Activated CD8-positive, alpha-beta memory T cell treated with anti-CD3 and anti-CD28 coated beads for 24 hours (primary cell): Measurements from ENCODE around the gene FDXR.
A peak's percentile ranks its signal among the peaks of the same experiment; 100 is the strongest.
"Not testable (repeated sequence)": the region's sequence is repeated elsewhere in the genome, so short reads cannot be mapped to it uniquely, and the experiment has no call there.

Experiments
- DNase-seq: peaks from one replicate; pipeline ENCODE4 v3.0.0-alpha.2; 2020

The FDXR gene

DNA sequence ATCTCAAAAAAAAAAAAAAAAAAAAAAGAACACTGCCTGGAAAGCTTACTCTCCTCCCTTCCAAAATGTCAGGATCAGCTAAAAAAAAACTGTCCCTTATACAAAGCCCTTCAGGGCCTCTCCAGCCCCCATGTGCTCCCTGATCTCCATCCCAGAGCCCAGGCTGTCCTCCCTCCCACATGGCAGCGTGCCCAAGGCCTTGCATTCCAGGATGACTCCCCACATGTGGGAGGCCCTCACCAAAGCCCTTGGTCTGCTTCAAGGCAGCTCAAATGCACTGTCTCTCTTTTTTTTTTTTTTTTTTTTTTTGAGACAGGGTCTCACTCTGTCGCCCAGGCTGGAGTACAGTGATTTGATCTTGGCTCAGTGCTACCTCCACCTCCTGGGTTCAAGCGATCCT is 2.3 kb downstream of the FDXR start:
- DNase-seq: no peak

DNA sequence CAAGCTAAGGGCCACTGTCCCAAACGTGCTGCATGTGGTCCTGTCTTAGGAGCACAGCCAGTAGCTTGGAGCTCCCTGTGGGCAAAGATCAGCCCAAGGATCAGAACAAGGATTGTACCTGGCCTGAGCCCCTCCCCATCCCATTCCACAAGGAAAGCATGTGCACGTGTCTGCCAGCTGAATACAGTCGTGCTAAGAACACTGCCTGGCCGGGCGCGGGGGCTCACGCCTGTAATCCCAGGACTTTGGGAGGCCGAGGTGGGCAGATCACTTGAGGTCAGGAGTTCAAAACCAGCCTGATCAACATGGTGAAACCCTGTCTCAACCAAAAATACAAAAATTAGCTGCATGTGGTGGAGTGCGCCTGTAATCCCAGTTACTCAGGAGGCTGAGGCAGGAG is 2.8 kb downstream of the FDXR start:
- not testable (repeated sequence) for DNase-seq

DNA sequence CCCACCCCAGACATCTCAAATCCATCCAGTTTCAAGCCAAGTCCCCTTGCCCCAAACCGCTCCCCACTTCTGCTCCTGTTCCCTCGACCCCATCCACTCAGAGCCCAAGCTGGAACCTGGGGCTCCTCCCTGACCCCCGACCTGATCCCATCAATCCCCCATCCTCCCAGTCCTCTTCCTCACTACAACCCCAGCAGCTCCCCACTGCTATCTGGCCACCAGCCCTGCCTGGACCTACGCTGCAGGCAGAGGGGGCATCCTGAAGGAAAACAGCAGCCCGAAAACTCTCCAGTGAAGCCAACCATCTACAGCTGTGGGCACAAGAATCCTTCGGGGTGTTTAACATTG is 3.9 kb downstream of the FDXR start:
- no peak for DNase-seq

DNA sequence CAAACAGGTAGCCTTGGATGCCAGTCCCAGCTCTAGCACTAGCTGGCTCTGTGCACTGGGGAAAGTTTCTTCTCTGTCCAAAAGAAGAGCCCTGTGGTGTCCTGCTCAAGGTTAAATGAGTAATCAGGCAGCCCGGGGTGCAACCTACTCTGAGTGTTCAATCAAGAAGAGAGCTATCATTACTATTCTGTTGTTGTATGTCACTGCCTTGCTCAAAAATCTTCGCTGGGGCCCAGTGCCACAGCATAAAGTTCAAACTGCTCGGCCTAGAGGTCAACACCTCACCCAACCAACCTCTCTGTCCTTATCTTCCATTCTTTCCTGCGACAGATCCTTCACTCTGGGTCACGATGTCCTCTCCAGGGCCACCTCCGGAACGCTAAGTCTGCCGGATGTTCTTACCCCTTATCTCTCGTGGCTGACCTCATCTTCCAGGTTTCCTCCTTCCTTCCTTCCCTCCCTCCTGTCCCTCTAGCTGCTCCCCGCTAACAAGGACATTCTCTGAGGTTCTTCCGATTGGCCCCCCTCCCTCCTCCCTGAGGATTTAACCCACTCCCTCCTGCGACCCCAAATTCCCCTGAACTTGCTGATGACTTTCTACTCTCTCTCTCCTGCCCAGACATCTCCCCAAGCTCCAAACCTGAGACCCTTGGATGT is 4.4 kb downstream of the FDXR start:
- no peak for DNase-seq

DNA sequence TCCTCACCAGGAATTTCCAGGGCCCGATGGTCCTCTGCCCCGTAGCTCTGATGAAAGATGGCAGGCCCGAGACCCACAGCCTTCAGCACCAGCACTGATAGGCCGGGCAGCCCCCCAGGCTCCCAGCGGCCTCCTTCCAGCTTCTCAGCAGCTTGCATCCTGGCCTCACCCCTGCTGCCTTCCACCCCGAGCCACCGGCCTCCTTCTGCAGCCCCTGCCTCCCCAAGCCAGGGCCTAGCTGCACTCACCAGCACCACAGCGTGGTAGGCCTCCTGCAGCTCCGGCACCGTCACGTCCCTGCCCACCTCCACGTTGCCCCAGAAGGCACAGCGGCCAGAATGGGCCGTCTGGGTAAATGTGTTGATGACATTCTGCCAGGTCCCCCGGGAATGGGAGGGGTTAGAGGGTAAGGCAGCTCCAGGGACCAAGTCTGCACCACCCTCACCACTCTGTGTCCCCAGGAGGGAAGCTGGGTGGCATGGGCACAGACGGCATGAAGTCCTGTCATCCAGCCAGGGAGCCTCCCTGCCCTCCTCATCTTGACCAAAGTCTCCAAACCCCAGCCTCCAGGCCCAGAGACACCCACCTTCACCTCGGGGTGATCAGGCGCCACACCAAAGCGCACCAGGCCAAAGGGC is 6.5 kb downstream of the FDXR start:
- DNase-seq: no peak

DNA sequence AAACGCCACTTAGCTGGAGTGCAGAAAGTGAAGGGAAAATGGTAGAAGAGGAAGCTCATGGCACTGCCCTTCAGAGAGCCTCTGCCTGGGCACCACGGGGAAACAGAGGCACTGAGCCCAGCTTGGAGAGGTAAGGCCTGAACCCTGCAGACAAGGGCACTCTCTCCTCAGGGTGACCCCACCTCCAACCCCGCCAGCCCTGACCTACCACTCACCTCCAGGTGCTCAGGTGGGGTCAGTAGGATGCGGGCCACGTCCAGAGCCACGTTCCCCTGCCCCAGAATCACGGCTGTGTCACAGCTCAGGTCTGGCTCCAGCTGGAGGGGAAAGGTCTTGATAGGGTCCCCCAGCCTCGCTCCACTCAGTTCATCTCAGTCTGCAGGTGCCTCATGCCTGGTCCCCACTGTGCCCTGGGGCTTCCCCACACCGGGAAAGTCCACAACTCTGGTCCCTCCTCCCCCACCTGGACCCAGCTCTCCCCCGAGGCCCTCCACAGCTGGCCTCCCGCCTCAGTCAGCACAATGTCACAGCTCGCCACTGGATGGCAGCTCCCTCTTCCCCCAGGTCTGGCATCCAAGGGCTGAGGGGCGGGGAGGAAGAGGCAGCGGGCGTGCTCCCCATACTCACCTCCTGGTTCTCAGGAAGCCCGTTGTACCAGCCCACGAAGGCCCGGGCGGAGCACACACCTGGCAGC is 7.1 kb downstream of the FDXR start:
- DNase-seq: no peak

DNA sequence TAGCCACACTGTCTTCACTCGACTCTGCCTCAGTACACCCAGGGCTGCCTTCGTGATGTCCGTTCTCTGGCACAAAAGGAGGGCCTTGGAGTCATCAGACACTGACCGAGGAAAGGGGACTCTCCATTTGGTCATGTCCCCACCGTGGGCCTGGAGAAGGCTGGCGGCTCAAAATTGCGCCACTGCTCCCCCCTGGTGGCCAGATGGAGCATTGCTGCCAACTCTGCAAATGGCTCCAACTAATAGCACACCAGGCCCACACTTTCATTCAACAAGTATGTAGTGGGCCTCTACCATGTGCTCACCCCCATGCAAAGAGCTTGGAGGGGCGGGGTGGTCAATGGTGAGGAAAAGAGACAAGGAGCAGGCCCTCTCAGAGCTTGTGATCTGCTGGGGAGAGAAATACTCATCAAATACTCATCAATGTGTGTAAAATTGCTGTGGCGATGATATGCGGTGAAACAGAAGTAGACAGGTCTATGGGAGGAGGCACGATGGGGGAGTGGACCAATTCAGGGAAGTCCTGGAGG is 7.9 kb downstream of the FDXR start:
- peak; percentile 91 for DNase-seq

DNA sequence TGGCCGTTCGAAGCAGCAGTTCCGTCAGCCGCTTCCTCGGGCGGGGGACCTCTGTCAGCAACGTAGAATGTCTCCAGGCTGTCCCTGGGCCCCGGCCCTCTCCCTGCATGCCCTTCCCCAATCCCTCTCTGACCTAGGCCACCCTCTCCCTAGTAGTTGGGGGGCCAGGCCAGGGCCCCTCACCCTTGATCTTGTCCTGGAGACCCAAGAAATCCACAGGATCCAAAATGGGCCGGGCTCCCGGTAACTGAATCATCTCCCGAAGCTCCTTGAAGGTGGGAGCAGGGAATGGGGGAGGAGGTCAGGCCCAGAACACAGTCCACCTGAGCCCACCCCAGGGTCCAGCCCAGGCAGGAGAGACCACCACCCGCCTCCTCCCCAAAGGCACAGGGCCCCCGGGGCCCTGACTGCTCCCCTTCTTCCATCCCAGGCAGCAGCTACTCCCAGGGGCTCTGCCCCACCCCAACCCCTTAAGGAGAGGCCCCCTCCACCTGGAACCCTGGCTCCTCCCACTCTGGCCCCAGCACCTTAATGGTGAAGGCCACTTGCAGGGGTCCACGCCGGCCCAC is 8.4 kb downstream of the FDXR start:
- DNase-seq: no peak

DNA sequence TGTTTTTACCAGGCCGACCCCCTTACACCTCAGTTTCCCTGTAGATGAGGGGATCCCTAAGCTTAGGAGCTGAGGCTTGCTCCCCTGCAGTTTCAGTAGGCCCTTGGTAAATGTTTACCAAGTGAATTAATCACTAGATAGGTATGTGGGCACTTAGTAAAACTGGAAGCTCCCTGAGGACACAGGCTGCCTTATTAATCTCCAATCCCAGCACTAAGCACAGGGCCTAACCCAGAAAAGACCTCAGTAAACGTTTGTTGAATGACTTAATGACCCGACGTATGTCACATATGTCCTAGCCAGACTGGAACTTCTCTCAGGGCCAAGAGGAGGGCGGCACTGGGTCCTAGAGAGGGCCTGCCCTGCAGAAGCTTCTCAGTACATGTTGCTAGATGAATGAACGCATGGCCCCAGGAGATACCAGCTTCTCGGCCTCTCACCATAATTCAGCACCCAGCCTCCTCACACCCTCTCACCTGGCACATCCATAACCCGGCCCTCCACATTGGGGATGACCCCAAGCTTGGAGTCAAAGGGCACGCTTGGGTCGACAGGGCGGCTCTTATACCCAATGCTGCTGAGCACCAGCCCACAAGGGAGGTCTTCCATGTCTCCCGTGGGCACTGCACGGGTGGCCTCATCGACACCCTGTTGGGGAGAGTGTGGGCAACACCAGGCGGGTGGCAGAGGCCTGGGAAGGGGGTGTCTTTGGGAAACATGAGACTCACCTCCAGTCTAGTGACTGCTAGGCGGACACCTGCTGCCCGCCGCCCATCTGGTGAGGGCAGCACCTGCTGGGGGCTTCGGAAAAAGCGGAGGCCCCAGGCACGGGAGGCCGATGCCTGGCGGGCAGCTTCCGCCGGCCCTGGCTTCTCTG is 9.1 kb downstream of the FDXR start:
- DNase-seq: no peak

DNA sequence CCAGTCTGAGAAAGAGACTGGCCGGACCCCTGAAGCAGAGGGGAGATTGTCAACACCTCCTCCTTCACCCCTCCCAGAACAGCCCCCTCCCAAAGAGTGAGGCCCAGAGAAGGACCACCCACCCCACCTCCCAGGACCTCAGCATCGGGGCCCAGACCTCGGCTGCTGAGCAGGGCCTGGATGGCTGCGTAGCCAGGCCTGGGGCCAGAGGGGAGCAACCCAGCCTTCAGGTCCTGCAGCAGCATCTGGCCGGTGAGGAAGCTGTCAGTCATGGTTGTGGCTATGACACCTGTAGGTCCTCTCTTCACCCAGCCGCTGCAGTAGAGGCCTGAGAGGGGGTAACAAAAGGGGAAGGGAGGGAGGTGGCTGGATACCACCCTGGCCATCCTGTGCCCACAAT is 9.9 kb downstream of the FDXR start:
- DNase-seq: no peak

DNA sequence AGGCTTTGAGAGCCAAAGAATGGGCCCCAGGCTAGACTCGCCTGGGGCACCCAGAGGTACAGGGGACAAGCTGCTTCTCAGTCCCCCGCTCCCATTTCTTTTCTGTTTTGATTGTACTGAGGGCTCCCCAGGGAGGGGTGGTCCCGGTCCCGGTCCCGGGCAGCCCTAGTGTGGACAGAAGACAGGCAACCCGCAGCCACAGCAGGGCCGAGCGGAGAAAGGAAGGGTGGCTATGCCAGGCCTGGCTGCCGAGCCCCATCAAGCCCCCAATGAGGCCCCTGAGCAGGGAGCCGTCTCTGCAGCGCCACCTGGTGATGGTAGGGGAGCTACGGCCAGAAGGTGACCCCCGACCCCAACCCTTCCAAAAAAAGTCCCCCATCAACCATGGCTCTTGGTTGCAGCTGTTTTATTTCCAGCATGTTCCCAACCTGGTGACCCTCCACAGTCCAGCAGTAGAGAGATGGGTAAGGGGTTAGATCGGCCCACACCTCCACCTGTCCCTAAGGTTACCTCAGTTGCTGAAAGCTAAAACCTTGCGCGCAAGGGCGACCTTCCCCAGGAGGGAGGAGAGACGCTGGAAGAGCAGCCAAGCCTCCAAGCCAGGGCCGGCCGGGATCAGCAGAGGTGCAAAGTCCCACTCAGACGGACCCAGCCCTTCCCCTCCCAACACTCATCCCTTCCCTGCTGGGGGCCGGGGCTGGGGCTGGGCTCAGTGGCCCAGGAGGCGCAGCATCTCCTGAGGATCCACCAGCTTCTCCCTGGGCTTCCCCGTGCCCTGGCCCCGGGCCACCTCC is 10.5 kb downstream of the FDXR start:
- peak; percentile 85 for DNase-seq

DNA sequence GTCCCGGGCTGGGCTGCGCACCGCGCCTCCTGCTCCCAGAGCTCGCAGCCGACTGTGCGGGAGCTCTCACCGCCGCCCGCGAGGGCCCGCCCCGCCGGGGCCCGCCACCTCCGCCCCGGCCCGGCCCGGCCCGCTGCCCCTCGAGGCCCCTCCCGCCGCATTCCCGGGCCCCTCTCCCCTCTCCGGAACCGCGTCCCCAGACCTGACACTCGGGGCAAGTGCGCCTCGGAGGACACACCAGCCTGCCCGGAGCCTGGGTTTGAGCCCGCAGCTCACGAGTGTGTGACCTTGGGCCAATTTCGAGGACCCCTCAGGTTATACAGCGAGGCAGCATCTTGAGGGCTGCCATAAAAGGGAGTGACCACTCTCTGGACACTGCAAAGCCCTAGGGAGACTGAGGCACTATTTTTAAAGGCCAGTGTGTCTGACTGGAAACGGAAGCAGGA is 11.1 kb downstream of the FDXR start:
- peak; percentile 63 for DNase-seq

DNA sequence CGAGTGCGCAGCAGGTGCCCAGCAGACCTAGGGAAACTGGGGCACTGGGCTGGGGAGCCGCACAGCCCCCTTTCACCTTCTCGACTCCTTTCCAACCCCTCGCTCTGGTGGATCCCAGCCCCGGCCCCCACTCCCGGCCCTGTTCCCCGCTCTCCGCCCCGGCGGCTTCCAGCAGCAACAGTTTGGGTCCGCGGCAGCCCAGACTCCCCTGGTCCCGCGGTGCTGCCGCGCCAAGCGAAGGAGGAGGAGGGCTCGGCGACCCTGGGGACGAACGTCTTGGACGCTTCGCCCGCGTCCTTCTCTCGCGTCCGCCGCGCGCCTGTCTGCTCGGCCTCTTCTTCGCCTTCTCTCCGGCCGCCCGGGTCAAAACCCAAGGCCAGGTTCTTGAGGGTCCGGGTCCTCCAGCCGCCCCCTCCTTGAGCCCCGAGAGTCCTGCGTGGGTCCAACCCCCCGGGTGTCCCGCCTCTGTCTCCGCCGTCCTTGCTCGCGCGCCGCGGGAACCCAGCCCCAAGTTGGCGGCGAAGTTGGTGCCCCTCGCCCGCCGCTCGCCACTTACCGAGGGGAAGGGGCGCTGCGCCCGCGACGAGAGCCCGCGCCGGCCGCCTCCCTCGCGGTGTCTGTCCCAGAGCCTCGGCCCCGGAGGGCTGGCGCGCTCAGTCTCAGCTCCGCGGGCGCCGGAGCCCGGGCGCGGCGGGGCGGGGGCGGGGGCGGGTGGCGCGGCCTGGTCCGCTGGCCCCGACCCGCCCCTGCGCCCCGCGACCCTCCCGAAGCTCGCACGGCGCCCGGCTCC is 11.7 kb downstream of the FDXR start:
- DNase-seq: no peak

DNA sequence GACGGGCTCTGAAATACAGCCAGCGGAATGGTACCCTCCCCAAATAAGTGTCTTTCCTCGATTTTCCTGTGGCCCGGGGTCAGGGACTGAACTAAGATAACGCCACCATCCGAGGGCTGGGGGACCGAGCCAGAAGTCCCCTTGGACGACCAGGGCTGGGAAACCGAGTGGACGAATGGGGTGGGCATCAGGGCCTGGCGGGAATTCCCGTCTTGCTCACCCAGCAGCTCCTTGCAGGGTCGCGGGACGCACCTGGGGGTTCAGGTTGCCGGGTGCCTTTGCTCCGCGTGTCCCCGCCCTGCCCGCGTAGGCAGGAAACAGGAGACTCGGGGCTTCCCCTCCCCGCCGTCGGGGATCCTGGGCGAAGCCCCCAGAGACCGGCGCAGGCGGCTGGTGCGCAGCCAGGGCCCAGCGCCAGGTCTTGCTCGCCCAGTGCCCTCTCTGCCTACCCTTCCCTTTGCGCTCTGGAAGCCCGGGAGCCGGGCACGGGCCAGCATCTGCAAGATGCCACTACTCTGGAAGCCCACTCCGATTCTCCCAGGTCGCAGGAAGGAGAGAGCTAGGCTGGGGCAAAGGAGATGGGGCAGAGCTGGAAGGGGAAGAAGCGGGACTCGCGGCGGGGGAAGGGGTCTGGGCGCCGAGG is 12.4 kb downstream of the FDXR start:
- peak; percentile 69 for DNase-seq

DNA sequence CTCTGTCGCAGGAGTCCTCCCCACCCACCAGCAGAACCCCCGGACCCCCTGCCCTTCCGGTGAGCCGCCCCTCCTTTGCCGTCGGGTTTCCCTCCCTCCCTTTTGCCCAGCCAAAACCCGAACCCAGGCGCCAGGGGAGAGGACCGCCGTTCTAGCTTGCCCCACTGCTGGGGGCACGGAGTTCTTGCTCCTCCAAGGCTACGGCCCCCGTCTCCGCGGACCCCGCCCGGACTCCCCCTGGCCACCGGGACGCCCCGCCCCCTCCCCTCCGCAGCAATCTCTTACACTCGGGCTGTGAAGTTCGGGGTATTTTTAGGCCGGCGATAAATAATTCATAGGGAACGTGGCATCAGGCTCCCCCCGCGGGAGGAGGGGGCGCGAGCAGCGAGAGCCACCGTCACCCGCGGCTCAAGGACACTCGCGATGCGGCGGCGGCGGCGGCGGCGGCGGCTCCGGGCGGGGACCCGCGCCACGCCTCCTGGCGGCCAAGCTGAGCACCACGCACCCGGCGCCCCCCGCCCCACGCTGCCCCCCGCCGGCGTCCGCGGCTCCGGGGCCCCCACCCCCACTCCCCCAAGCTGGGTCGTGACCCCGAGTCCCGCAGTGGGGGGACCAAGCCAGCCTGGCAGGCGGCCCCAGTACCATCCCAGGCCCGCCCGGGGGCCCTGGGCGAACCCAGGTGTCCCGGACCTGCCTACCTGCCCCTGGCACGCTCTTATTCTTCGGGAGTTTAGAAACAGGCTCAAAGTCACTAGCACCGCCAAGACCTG is 13.2 kb downstream of the FDXR start, which contains the start of gene GRIN2C:
Gene GRIN2C (minus strand): TSS at position 427 of the 770 bp plus-strand sequence. CDS start 4,793 bp downstream, outside the sequence.
- DNase-seq: peak; percentile 65

DNA sequence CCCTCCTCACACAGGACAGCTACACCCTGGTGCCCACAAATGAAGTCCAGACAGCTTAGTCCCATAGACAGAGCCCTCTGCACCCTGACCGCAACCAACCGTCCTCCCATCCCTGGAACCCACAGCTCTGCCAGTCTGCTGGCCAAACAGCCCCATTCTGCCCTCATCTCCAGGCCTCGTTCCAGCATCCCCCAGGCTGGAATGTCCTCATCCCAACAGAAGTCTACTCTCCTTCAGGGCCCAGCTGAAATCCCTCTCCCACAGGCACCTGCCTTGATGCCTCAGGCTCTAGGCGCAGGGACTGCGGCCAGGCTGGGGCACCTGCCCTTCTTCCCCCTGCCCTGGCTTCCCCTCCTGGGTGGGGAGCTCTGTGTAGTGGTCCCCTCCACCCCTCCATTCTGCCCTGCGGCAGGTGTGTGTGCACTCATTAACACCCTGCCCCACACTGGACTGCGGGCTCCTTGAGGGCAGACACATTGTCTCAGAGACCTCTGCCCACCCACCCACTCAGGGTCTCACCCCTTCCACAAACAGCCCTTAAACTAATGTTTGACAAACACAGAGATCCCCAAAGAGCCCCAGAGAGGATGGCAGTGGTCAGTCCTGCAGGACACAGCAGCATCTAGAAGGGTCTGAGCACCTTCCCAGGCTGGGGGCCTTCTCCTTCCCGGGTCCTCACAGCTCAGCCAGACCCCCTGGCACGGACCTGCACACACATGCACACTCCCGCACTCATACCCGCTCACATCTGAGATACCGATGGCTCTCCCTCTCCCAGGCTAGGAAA is 13.9 kb downstream of the FDXR start:
- DNase-seq: no peak

DNA sequence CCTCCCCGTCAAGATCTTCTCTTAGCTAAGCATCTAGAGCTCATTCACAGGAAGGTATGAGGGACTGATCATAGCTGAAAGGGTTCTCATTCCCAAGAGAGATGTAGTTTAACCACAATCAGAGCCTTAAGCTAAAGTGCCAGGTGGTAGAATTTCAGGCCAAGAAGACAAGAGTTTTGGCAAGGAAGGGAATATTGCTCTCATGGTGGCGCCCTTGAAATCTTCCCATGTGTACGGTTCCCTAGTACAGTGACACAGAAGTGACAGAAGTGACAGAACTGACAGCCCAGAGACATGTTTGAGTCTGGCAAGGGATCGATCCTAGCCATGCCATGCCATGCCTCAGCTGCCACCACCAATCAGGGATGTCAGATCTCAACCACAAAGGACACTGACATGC is 15.6 kb downstream of the FDXR start:
- DNase-seq: no peak

DNA sequence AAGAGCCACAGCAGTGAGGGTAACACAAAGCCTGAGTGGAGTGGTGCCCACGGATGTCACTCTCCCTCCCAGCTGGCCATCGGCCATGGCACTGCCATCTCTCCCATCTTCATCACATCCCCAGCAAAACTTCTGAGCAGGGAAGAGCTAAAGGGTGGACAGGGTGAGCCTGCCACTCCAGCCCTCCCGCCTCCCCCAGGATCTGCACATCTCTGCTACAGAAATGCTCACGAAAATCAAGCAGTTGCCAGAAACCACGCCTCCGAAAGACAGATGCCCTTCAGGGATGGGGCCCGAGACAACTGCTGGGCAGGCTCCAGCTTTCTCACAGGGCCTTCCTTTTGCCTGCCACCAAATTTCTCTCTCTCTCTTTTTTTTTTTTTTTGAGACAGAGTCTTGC is 16.7 kb downstream of the FDXR start:
- DNase-seq: no peak

DNA sequence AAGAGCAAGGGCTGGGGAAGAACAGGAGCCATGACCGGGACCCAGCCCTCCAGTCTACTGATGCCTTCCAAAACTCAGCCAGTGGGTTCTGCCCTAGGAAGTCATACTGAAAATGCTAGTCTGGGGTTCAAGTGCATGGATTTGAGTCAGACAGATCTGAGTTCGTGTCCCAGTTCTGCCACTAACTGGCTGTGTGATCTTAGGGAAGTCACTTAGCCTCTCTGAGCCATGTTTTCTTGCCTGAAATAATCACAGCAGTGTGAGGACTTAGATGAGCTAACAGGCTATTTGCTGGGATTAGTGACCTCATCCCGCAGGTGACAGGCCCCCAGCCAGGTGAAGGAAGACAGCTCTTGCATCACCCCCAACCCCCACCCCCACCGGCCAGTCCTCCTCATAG is 17.5 kb downstream of the FDXR start:
- DNase-seq: no peak
